NOMO-1 treated with dmso at 0.1 percent for 144 hours (cell line): Measurements from ENCODE around the gene SLC7A5.

Experiments
- DNase-seq: peaks from one replicate; lab custom pipeline; 2025; ENCODE audit not compliant: unreplicated experiment; lab: John Stamatoyannopoulos, UW

SLC7A5 gene

GRCh38 chr16:87846705-87847466 is 22.4 kb downstream of the SLC7A5 start:
- no peak for DNase-seq

GRCh38 chr16:87845807-87846619 is 23.3 kb downstream of the SLC7A5 start:
- DNase-seq: no peak

GRCh38 chr16:87845213-87845612 is 24.1 kb downstream of the SLC7A5 start:
- no peak for DNase-seq

GRCh38 chr16:87844809-87845208 is 24.5 kb downstream of the SLC7A5 start:
- no peak for DNase-seq

GRCh38 chr16:87844120-87844733 is 25.1 kb downstream of the SLC7A5 start:
- no peak for DNase-seq

GRCh38 chr16:87843678-87844105 is 25.6 kb downstream of the SLC7A5 start:
- DNase-seq: no peak

- no peak for DNase-seq
Measured at GRCh38 chr16:87842209-87842869, 27.0 kb downstream of the SLC7A5 start.

GRCh38 chr16:87841340-87842208 is 27.7 kb downstream of the SLC7A5 start:
- DNase-seq: no peak

- no peak for DNase-seq
Measured at GRCh38 chr16:87840271-87840978, 28.9 kb downstream of the SLC7A5 start.

GRCh38 chr16:87839542-87840270 is 29.6 kb downstream of the SLC7A5 start:
- DNase-seq: no peak

- no peak for DNase-seq
Measured at GRCh38 chr16:87838643-87839541, 30.4 kb downstream of the SLC7A5 start.

GRCh38 chr16:87837627-87838289 is 31.5 kb downstream of the SLC7A5 start:
- DNase-seq: no peak

GRCh38 chr16:87836844-87837581 is 32.3 kb downstream of the SLC7A5 start:
- DNase-seq: no peak

GRCh38 chr16:87836346-87836843 is 32.9 kb downstream of the SLC7A5 start:
- DNase-seq: no peak

GRCh38 chr16:87835882-87836331 is 33.4 kb downstream of the SLC7A5 start:
- DNase-seq: no peak

GRCh38 chr16:87834668-87835473 is 34.4 kb downstream of the SLC7A5 start:
- no peak for DNase-seq
